Measurements from ENCODE around the gene PRRC2B.

DNA sequence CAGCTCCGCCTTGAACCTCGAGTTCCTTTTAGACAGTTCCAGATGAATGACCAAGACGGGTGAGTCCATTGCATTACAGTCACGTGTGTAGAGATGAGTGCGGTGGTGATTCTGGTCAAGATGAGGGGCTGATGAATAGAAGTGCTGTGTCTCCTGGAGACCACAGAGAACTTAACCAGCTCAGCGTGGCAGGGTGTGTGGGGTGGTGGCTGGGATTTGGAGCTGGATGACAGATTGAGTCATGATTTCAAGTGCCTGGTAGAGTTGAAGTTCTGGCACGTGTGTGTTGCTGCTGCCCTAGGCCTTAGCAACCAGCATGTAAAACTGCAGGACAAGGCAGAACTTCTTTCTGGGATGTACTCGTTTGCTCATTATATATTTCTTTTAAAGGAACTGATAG is 53.3 kb downstream of the PRRC2B start:
- TF ChIP-seq, protein P1, sequence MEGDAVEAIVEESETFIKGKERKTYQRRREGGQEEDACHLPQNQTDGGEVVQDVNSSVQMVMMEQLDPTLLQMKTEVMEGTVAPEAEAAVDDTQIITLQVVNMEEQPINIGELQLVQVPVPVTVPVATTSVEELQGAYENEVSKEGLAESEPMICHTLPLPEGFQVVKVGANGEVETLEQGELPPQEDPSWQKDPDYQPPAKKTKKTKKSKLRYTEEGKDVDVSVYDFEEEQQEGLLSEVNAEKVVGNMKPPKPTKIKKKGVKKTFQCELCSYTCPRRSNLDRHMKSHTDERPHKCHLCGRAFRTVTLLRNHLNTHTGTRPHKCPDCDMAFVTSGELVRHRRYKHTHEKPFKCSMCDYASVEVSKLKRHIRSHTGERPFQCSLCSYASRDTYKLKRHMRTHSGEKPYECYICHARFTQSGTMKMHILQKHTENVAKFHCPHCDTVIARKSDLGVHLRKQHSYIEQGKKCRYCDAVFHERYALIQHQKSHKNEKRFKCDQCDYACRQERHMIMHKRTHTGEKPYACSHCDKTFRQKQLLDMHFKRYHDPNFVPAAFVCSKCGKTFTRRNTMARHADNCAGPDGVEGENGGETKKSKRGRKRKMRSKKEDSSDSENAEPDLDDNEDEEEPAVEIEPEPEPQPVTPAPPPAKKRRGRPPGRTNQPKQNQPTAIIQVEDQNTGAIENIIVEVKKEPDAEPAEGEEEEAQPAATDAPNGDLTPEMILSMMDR (IDR thresholded peaks at IDR 0.05; ENCODE audit: low read depth, low read length), result no peak
- no peak for TF ChIP-seq EZH2phosphoT487 (IDR thresholded peaks at IDR 0.05; ENCODE audit: low read depth)
